Measurements from ENCODE around the gene RABGAP1L.
"Not testable (repeated sequence)": the region's sequence is repeated elsewhere in the genome, so short reads cannot be mapped to it uniquely, and the experiment has no call there.

Gene RABGAP1L

GRCh38 chr1:175042650-175043049 lies 883.3 kb downstream of the RABGAP1L start:
- no peak for DNase-seq (ENCODE audit: low spot score)

- DNase-seq (ENCODE audit: low spot score): no peak
Observed at GRCh38 chr1:175043824-175044223, 884.5 kb downstream of the RABGAP1L start.

- DNase-seq (ENCODE audit: low spot score): not testable (repeated sequence)
Observed at GRCh38 chr1:175044591-175044990, 885.3 kb downstream of the RABGAP1L start.
